Measurements from ENCODE around the gene SF3A1.

SF3A1 gene

DNA sequence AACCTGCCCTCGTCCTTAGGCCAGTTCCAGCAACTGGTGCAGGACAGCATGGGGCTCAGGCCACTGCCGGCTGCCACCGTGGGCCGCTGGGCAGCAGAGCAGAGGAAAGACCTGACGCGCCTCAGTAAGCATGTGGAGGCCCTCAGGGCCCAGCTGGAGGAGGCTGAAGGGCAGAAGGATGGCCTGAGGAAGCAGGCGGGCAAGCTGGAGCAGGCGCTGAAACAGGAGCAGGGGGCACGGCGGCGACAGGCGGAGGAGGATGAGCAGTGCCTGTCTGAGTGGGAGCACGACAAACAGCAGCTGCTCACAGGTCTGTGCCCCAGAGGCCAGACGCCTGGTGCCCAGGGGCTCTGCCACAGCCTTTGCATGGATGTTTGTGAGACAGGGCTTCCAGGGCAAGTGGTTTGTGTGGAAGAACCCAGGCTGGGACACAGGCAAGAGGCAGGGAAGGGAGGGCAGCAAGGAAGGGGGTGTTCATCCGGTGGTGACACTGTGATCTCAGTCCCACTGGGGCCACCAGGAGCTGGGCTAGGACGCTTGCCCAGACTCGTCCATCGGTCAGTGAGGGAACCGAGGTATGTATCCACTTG lies 14.0 kb upstream of the SF3A1 start:
- Histone ChIP-seq H3K4me3 (ENCODE audit: extremely low read depth, insufficient read depth, low read length, poor library complexity, severe bottlenecking) (no peak overlapping the region), H3K36me3 (ENCODE audit: control insufficient read depth, insufficient read depth, low read length) (peaks cover 11% of the 10 kb centered on the region), H3K9me3 (ENCODE audit: control insufficient read depth, low read length) (no peaks in the 10 kb centered on the region), H3K27ac (ENCODE audit: low read depth, low read length, severe bottlenecking) (no peak overlapping the region), H3K4me1 (ENCODE audit: control insufficient read depth, insufficient read depth, low read length, poor library complexity, severe bottlenecking) (peaks cover 2% of the 10 kb centered on the region)
- 91% methylated on average over 19 of the region's 19 CpGs for WGBS, 2 experiments (ENCODE audit: insufficient coverage in 2 of 2)

DNA sequence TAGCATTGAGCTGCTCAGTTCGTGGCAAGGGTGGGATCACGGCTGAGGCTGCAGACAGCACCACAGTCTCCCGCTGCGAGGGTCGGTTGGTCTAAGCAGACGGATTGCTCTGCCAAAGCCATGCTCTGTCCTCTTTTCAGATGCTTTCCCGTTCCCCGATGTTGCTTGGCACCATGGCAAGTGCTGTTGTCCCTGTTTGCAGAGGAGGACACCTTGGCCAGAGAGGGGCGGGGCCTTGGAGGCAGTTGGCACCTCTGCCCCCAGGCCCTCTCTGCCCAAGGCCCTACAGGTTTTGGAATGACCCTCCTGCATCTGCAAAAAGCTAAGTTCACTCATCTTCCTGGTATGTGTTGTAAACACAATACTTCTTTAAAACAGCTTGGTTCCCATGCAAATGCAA lies 11.7 kb upstream of the SF3A1 start:
- Histone ChIP-seq H3K4me3 (ENCODE audit: extremely low read depth, insufficient read depth, low read length, poor library complexity, severe bottlenecking) (no peak overlapping the region), H3K27ac (ENCODE audit: low read depth, low read length, severe bottlenecking) (no peak overlapping the region), H3K4me1 (ENCODE audit: control insufficient read depth, insufficient read depth, low read length, poor library complexity, severe bottlenecking) (no peaks in the 10 kb centered on the region), H3K9me3 (ENCODE audit: control insufficient read depth, low read length) (no peaks in the 10 kb centered on the region), H3K36me3 (ENCODE audit: control insufficient read depth, insufficient read depth, low read length) (peaks cover 7% of the 10 kb centered on the region)
- 93 to 97% methylated on average over 8 to 9 of the region's 9 CpGs for WGBS, 2 experiments (ENCODE audit: insufficient coverage in 2 of 2)

DNA sequence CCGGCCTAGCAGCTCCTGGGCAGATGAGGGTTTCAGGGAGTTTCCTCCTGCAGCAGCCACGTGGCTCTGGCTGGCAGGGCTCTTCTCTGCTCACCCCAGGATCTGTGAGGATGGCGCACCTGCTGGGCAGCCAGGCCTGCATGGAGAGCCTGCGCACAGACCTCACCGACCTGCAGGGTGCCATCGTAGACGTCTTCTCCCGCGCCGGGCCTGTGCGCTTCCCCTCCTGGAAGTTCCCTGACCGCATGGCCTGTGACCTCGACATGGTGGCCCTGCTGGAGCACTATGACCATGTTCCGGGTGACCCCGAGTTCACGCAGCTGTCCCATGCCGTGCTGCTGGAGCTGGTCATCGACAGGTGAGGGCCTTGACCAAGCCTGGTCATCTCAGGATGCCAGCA lies 9.2 kb upstream of the SF3A1 start:
- Histone ChIP-seq H3K9me3 (ENCODE audit: control insufficient read depth, low read length) (no peaks in the 10 kb centered on the region), H3K27ac (ENCODE audit: low read depth, low read length, severe bottlenecking) (no peak overlapping the region), H3K4me3 (ENCODE audit: extremely low read depth, insufficient read depth, low read length, poor library complexity, severe bottlenecking) (no peak overlapping the region), H3K36me3 (ENCODE audit: control insufficient read depth, insufficient read depth, low read length) (peaks cover 7% of the 10 kb centered on the region), H3K4me1 (ENCODE audit: control insufficient read depth, insufficient read depth, low read length, poor library complexity, severe bottlenecking) (no peaks in the 10 kb centered on the region)
- WGBS, 2 experiments (ENCODE audit: insufficient coverage in 2 of 2): 96% methylated on average over 18 of the region's 18 CpGs

DNA sequence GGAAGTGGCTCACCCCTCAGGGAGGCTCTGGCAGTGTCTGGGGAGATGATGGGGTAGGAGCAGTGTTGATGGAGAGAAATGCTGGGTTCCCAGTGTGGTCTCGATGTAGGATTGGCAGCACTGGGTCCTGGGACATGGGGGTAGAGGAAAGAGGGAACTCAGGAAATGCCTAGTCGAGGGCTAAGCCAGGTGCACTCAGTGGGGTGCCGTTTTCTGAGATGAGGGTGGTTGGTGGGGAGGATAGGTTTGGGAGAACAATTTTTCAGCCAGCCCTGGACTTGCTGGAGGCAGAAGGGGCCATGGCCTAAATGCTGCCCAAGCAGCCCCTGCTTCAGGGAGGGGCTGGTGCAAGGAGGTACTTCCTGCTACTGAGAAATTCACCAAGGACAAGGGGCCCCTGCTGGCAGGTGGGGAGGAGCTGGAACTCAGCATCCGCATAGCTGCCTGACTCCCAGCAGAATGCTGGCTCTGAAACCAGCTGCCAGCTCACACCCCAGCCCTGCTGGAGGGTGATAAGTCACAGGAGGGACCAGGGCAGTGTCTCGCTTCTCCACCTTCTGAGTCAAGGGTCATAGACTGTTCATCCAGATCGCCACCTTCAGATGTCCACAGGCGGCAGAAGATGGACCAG lies 6.1 kb upstream of the SF3A1 start:
- WGBS, 2 experiments (ENCODE audit: insufficient coverage in 2 of 2): 60 to 66% methylated on average over 4 to 7 of the region's 7 CpGs
- peaks cover 7% of the 10 kb centered on the region for H3K36me3 ChIP-seq (ENCODE audit: control insufficient read depth, insufficient read depth, low read length)
- H3K4me1 ChIP-seq (ENCODE audit: control insufficient read depth, insufficient read depth, low read length, poor library complexity, severe bottlenecking): peaks cover 2% of the 10 kb centered on the region
- H3K9me3 ChIP-seq (ENCODE audit: control insufficient read depth, low read length): no peaks in the 10 kb centered on the region
- H3K4me3 ChIP-seq (ENCODE audit: extremely low read depth, insufficient read depth, low read length, poor library complexity, severe bottlenecking): no peak overlapping the region
- no peak overlapping the region for H3K27ac ChIP-seq (ENCODE audit: low read depth, low read length, severe bottlenecking)

DNA sequence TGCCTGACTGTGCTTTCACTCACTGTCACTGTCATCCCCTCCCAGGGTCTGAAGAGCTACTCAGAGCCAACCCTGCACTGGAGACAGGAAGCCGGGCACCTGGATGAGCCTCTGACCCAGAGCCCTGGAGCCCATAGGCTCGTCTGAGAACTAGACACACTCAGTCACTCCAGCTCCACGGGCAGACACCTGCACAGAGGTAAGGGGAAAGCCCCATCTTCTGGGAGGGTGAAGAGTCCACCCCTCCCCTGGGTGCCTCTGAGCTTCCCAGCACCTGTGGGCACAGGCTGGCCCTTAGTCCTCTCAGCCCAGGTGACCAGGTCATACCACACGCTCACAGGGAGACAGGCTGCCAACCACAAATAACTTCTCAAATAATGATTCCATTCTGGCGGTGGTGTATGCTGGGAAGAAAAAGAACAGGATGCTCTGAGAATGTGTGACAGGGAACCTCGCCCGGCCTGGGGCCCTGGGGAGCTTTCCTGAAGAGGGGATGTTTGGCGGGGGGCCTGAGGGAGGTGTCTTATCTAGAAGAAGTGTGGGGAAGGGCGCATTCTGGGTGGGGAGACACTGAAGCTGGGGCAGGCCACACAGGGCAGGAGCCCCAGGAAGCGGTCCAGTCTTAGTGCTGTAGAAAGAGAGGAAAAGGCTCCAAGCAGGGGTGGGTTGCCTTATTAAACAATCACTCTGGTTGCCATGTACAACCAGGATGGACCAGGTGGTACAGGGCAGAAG lies 5.4 kb upstream of the SF3A1 start:
- no peak overlapping the region for H3K4me3 ChIP-seq (ENCODE audit: extremely low read depth, insufficient read depth, low read length, poor library complexity, severe bottlenecking)
- peaks cover 5% of the 10 kb centered on the region for H3K4me1 ChIP-seq (ENCODE audit: control insufficient read depth, insufficient read depth, low read length, poor library complexity, severe bottlenecking)
- H3K36me3 ChIP-seq (ENCODE audit: control insufficient read depth, insufficient read depth, low read length): peaks cover 7% of the 10 kb centered on the region
- 85 to 89% methylated on average over 8 to 9 of the region's 10 CpGs for WGBS, 2 experiments (ENCODE audit: insufficient coverage in 2 of 2)
- no peak overlapping the region for H3K27ac ChIP-seq (ENCODE audit: low read depth, low read length, severe bottlenecking)
- H3K9me3 ChIP-seq (ENCODE audit: control insufficient read depth, low read length): no peaks in the 10 kb centered on the region

DNA sequence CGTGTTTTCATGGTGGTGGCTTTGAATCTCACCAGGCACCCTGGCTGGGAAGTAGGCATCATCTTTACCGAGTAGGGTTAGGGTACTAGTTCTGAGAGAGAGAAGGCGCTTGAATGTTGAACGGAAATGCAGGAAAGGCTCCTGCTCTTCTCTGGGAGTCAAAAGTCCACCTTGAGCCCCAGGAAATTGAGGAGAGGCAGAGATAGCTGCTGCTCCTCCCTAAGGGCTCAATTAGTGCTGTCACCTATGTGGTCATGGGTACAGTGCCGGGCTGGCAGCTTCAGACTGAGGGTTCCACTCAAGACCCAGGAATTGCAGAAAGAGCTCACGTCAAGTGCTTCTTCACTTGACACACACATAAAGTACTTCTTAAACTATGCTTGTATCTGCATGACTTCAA lies 1.8 kb upstream of the SF3A1 start:
- H3K36me3 ChIP-seq (ENCODE audit: control insufficient read depth, insufficient read depth, low read length): peaks cover 6% of the 10 kb centered on the region
- no peak overlapping the region for H3K4me3 ChIP-seq (ENCODE audit: extremely low read depth, insufficient read depth, low read length, poor library complexity, severe bottlenecking)
- H3K4me1 ChIP-seq (ENCODE audit: control insufficient read depth, insufficient read depth, low read length, poor library complexity, severe bottlenecking): peaks cover 9% of the 10 kb centered on the region
- H3K9me3 ChIP-seq (ENCODE audit: control insufficient read depth, low read length): no peaks in the 10 kb centered on the region
- H3K27ac ChIP-seq (ENCODE audit: low read depth, low read length, severe bottlenecking): no peak overlapping the region
- 89 to 90% methylated on average over 5 to 6 of the region's 6 CpGs for WGBS, 2 experiments (ENCODE audit: insufficient coverage in 2 of 2)

DNA sequence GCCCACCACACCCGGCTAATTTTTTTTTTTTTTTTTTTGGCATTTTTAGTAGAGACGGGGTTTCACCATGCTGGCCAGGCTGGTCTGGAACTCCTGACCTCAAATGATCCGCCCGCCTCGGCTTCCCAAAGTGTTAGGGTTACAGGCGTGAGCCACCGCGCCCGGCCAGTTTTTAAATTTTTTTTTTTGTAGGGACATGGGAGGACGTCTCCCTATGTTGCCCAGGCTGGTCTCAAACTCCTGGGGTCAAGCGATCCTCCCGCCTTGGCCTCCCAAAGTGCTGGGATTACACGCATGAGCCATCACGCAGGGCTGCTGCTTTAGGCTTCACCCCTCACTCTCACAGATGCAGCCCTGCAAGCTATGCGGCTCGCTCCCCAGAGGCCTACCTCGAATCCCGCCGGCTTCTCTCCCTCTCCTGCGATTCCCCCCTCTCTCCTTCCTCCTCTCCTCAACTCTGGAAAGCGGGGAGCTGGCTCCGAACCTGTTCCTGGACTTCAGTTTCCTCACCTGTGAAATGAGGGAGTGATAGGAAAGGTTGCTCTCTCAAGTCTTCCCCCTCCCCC lies 1.0 kb upstream of the SF3A1 start:
- peaks cover 9% of the 10 kb centered on the region for H3K4me1 ChIP-seq (ENCODE audit: control insufficient read depth, insufficient read depth, low read length, poor library complexity, severe bottlenecking)
- H3K4me3 ChIP-seq (ENCODE audit: extremely low read depth, insufficient read depth, low read length, poor library complexity, severe bottlenecking): peak overlapping the region; percentile 70
- peaks cover 12% of the 10 kb centered on the region for H3K36me3 ChIP-seq (ENCODE audit: control insufficient read depth, insufficient read depth, low read length)
- WGBS, 2 experiments (ENCODE audit: insufficient coverage in 2 of 2): 61 to 69% methylated on average over 16 to 17 of the region's 22 CpGs
- no peaks in the 10 kb centered on the region for H3K9me3 ChIP-seq (ENCODE audit: control insufficient read depth, low read length)
- no peak overlapping the region for H3K27ac ChIP-seq (ENCODE audit: low read depth, low read length, severe bottlenecking)

DNA sequence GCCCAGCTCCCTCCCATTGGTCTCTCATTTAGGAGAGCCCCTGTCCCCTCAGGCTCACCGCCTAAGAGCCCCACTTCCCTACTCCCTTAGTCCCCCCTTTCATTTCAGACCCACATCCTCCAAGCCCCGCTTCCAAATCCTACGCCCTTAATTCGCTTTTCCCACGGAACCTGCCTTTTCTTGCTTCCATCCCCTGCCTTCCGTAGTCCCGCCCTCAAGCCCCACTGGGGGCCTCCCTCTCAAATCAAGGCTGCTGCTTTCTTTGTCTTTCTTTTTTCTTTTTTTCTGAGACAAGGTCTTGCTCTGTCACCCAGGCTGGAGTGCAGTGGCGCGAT lies 509 bp upstream of the SF3A1 start:
- Histone ChIP-seq H3K9me3 (ENCODE audit: control insufficient read depth, low read length) (no peaks in the 10 kb centered on the region), H3K4me3 (ENCODE audit: extremely low read depth, insufficient read depth, low read length, poor library complexity, severe bottlenecking) (peak overlapping the region; percentile 70), H3K27ac (ENCODE audit: low read depth, low read length, severe bottlenecking) (peak overlapping the region; percentile 97), H3K4me1 (ENCODE audit: control insufficient read depth, insufficient read depth, low read length, poor library complexity, severe bottlenecking) (peaks cover 9% of the 10 kb centered on the region), H3K36me3 (ENCODE audit: control insufficient read depth, insufficient read depth, low read length) (peaks cover 18% of the 10 kb centered on the region)
- 0 to 4% methylated on average over 9 of the region's 9 CpGs for WGBS, 2 experiments (ENCODE audit: insufficient coverage in 2 of 2)

DNA sequence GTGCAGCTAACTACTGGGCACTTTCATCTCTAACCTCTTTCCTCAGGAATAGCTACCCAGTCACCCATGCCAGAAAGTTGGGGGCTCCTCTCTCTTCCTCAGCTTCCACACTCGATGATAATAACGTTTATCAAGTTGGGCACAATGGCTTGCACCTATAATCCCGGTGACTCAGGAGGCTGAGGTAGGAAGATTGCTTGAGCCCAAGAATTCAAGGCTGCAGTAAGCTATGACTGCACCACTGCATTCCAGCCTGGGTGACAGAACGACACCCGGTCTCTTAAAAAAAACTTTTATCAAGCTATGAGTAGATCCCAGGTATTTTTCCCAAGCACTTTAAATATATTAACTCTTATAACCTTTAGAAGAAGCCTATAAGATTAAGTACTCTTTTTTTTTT lies 2.0 kb downstream of the SF3A1 start:
- H3K36me3 ChIP-seq (ENCODE audit: control insufficient read depth, insufficient read depth, low read length): peaks cover 43% of the 10 kb centered on the region
- H3K4me1 ChIP-seq (ENCODE audit: control insufficient read depth, insufficient read depth, low read length, poor library complexity, severe bottlenecking): peaks cover 9% of the 10 kb centered on the region
- H3K9me3 ChIP-seq (ENCODE audit: control insufficient read depth, low read length): no peaks in the 10 kb centered on the region
- no peak overlapping the region for H3K27ac ChIP-seq (ENCODE audit: low read depth, low read length, severe bottlenecking)
- no peak overlapping the region for H3K4me3 ChIP-seq (ENCODE audit: extremely low read depth, insufficient read depth, low read length, poor library complexity, severe bottlenecking)
- 93% methylated on average over 3 of the region's 5 CpGs; no CpG with 5 or more reads in 1 of the 2 experiments for whole genome bisulfite sequencing, 2 experiments (ENCODE audit: insufficient coverage in 2 of 2)

DNA sequence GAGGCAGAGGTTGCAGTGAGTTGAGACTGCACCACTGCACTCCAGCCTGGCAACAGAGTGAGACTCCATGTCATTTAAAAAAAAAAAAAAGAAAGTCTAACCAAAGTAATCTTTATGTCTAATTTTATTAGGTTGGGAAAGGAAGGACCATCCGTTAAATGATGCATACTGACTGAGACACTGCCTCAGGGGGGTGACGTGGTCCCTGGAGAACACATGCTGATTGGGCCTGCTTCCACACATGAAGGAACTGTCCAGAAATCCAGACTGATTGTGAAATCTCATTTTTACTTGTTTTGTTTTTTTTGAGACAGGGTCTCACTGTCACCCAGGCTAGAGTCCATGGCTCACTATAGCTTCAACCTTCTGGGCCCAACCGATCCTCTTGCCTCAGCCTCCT lies 5.5 kb downstream of the SF3A1 start:
- 92 to 98% methylated on average over 3 of the region's 3 CpGs for WGBS, 2 experiments (ENCODE audit: insufficient coverage in 2 of 2)
- H3K4me3 ChIP-seq (ENCODE audit: extremely low read depth, insufficient read depth, low read length, poor library complexity, severe bottlenecking): no peak overlapping the region
- H3K27ac ChIP-seq (ENCODE audit: low read depth, low read length, severe bottlenecking): no peak overlapping the region
- H3K4me1 ChIP-seq (ENCODE audit: control insufficient read depth, insufficient read depth, low read length, poor library complexity, severe bottlenecking): peaks cover 4% of the 10 kb centered on the region
- no peaks in the 10 kb centered on the region for H3K9me3 ChIP-seq (ENCODE audit: control insufficient read depth, low read length)
- H3K36me3 ChIP-seq (ENCODE audit: control insufficient read depth, insufficient read depth, low read length): peaks cover 76% of the 10 kb centered on the region

DNA sequence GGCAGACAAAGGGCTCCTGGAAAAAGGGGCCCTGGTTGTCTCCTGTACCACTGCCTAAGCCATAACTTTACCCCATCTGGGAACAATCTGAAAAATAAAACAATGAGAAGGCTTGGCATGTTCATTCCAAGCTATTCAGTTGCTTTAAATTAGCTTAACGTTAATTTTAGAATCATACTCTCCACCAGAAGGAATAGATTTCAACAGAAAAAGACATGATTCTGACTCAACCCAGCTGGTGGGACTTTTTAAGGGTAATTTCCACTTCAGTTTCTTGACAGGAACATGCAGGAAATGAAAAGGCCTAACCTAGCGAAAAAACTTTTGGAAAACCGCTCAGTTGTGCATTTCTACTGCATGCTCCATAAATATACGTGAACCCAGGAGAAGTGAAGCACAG lies 7.9 kb downstream of the SF3A1 start:
- Histone ChIP-seq H3K4me1 (ENCODE audit: control insufficient read depth, insufficient read depth, low read length, poor library complexity, severe bottlenecking) (no peaks in the 10 kb centered on the region), H3K9me3 (ENCODE audit: control insufficient read depth, low read length) (no peaks in the 10 kb centered on the region), H3K36me3 (ENCODE audit: control insufficient read depth, insufficient read depth, low read length) (peaks cover 96% of the 10 kb centered on the region), H3K4me3 (ENCODE audit: extremely low read depth, insufficient read depth, low read length, poor library complexity, severe bottlenecking) (no peak overlapping the region), H3K27ac (ENCODE audit: low read depth, low read length, severe bottlenecking) (no peak overlapping the region)
- 96 to 100% methylated on average over 4 of the region's 4 CpGs for WGBS, 2 experiments (ENCODE audit: insufficient coverage in 2 of 2)
